KG1 (cell line): ENCODE data around the gene ARFGEF3.
"Not testable (repeated sequence)": the region's sequence is repeated elsewhere in the genome, so short reads cannot be mapped to it uniquely, and the experiment has no call there.

ENCODE experiments used
- DNase-seq: peaks from one replicate; lab custom pipeline; 2025; lab: John Stamatoyannopoulos, UW

ARFGEF3 gene

GRCh38 chr6:138211601-138212000 is 49.9 kb downstream of the ARFGEF3 start:
- no peak for DNase-seq

- not testable (repeated sequence) for DNase-seq
Measured at GRCh38 chr6:138212530-138212929, 50.8 kb downstream of the ARFGEF3 start.

- no peak for DNase-seq
Measured at GRCh38 chr6:138215093-138215782, 53.5 kb downstream of the ARFGEF3 start.

- no peak for DNase-seq
Measured at GRCh38 chr6:138218449-138218848, 56.7 kb downstream of the ARFGEF3 start, which contains the start of gene PBOV1. Gene PBOV1, minus strand, starts transcription at chr6:138218491. Its CDS starts 96 bp downstream, at chr6:138218395.

GRCh38 chr6:138219398-138219797 is 57.7 kb downstream of the ARFGEF3 start:
- no peak for DNase-seq

GRCh38 chr6:138219901-138220300 is 58.2 kb downstream of the ARFGEF3 start:
- DNase-seq: no peak

GRCh38 chr6:138222901-138223546 is 61.3 kb downstream of the ARFGEF3 start:
- DNase-seq: no peak

- no peak for DNase-seq
Measured at GRCh38 chr6:138225953-138226352, 64.2 kb downstream of the ARFGEF3 start.

- no peak for DNase-seq
Measured at GRCh38 chr6:138226700-138227315, 65.1 kb downstream of the ARFGEF3 start.

- DNase-seq: no peak
Measured at GRCh38 chr6:138227316-138227781, 65.6 kb downstream of the ARFGEF3 start.

- DNase-seq: no peak
Measured at GRCh38 chr6:138229072-138229471, 67.3 kb downstream of the ARFGEF3 start.

GRCh38 chr6:138229663-138230179 is 68.0 kb downstream of the ARFGEF3 start:
- DNase-seq: no peak

- DNase-seq: no peak
Measured at GRCh38 chr6:138230221-138230620, 68.5 kb downstream of the ARFGEF3 start.

GRCh38 chr6:138230759-138231380 is 69.1 kb downstream of the ARFGEF3 start:
- DNase-seq: no peak

GRCh38 chr6:138231381-138231886 is 69.7 kb downstream of the ARFGEF3 start:
- no peak for DNase-seq

- no peak for DNase-seq
Measured at GRCh38 chr6:138234363-138234762, 72.6 kb downstream of the ARFGEF3 start.

- DNase-seq: no peak
Measured at GRCh38 chr6:138235205-138235604, 73.5 kb downstream of the ARFGEF3 start.

- DNase-seq: no peak
Measured at GRCh38 chr6:138235693-138236092, 74.0 kb downstream of the ARFGEF3 start.

- DNase-seq: no peak
Measured at GRCh38 chr6:138237463-138237862, 75.7 kb downstream of the ARFGEF3 start.

- no peak for DNase-seq
Measured at GRCh38 chr6:138238368-138238767, 76.6 kb downstream of the ARFGEF3 start.

- DNase-seq: no peak
Measured at GRCh38 chr6:138239774-138240173, 78.0 kb downstream of the ARFGEF3 start.
